DND-41 (cell line): ENCODE results near the gene NUP42.
A peak's percentile ranks its signal among the peaks of the same experiment; 100 is the strongest.

ENCODE experiments used
- ATAC-seq: fragments of 200-7000 bp; cut with Tn5 transposase; 3 replicates; pipeline ENCODE4 v1.9.1; 2021; ENCODE audit warnings: low read depth; ENCODE audit not compliant: insufficient read depth
- DNase-seq: peaks from one replicate; pipeline ENCODE4 v3.0.0-alpha.2; 2020
- H2AFZ ChIP-seq: 2 replicates; pipeline ENCODE4 v1.6.0; 2012; ENCODE audit warnings: low read depth, low read length
- H3K27ac ChIP-seq: 2 replicates; pipeline ENCODE4 v1.5.1; 2012; ENCODE audit warnings: low read length, inconsistent platforms
- H3K27me3 ChIP-seq: fragments of 200-600 bp; sonication (generic); 2 replicates; pipeline ENCODE4 v1.6.0; 2012; ENCODE audit warnings: low read length, mild to moderate bottlenecking, inconsistent platforms; ENCODE audit not compliant: insufficient read depth, poor library complexity
- H3K36me3 ChIP-seq: 2 replicates; pipeline ENCODE4 v1.5.1; 2012; ENCODE audit warnings: low read length, inconsistent platforms; ENCODE audit not compliant: insufficient read depth
- H3K4me1 ChIP-seq: 2 replicates; pipeline ENCODE4 v1.5.1; 2012; ENCODE audit warnings: mild to moderate bottlenecking, low read length; ENCODE audit not compliant: insufficient read depth
- H3K4me2 ChIP-seq: 2 replicates; pipeline ENCODE4 v1.6.0; 2012; ENCODE audit warnings: mild to moderate bottlenecking, moderate library complexity, low read length, inconsistent platforms; ENCODE audit not compliant: insufficient read depth
- H3K4me3 ChIP-seq, 2 experiments: fragments of 200-600 bp in 1 of 2; shearing (Covaris generic) in 1 of 2; 2 replicates each; pipeline ENCODE4 v1.5.1; 2012 to 2016; ENCODE audit warnings: inconsistent platforms in 2 of 2, low read length in 2 of 2, mild to moderate bottlenecking in 2 of 2, low read depth in 1 of 2, moderate library complexity in 1 of 2
- H3K79me2 ChIP-seq: 2 replicates; pipeline ENCODE4 v1.6.0; 2012; ENCODE audit warnings: low read length, inconsistent platforms; ENCODE audit not compliant: insufficient read depth
- H3K9ac ChIP-seq: 2 replicates; pipeline ENCODE4 v1.6.0; 2012; ENCODE audit warnings: low read depth, mild to moderate bottlenecking, inconsistent platforms, low read length, moderate library complexity
- H3K9me3 ChIP-seq: 2 replicates; pipeline ENCODE4 v1.5.1; 2012; ENCODE audit warnings: low read length, moderate library complexity, mild to moderate bottlenecking, inconsistent platforms; ENCODE audit not compliant: insufficient read depth, severe bottlenecking
- H4K20me1 ChIP-seq: 2 replicates; pipeline ENCODE4 v1.6.0; 2012; ENCODE audit warnings: low read length; ENCODE audit not compliant: insufficient read depth
- EZH2 ChIP-seq: IDR thresholded peaks from 3 replicates; pipeline ENCODE4 v1.6.1; 2012; ENCODE audit warnings: borderline replicate concordance, low read depth, mild to moderate bottlenecking, moderate library complexity, low read length, inconsistent platforms; ENCODE audit not compliant: severe bottlenecking
- TF ChIP-seq, protein P1 (sequence below): IDR thresholded peaks from 2 replicates; pipeline ENCODE4 v1.5.1; 2012; ENCODE audit warnings: borderline replicate concordance, low read length, moderate library complexity, mild to moderate bottlenecking; ENCODE audit not compliant: poor library complexity, severe bottlenecking; ENCODE audit errors: extremely low read depth

NUP42 gene, protein sequence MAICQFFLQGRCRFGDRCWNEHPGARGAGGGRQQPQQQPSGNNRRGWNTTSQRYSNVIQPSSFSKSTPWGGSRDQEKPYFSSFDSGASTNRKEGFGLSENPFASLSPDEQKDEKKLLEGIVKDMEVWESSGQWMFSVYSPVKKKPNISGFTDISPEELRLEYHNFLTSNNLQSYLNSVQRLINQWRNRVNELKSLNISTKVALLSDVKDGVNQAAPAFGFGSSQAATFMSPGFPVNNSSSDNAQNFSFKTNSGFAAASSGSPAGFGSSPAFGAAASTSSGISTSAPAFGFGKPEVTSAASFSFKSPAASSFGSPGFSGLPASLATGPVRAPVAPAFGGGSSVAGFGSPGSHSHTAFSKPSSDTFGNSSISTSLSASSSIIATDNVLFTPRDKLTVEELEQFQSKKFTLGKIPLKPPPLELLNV

DNA sequence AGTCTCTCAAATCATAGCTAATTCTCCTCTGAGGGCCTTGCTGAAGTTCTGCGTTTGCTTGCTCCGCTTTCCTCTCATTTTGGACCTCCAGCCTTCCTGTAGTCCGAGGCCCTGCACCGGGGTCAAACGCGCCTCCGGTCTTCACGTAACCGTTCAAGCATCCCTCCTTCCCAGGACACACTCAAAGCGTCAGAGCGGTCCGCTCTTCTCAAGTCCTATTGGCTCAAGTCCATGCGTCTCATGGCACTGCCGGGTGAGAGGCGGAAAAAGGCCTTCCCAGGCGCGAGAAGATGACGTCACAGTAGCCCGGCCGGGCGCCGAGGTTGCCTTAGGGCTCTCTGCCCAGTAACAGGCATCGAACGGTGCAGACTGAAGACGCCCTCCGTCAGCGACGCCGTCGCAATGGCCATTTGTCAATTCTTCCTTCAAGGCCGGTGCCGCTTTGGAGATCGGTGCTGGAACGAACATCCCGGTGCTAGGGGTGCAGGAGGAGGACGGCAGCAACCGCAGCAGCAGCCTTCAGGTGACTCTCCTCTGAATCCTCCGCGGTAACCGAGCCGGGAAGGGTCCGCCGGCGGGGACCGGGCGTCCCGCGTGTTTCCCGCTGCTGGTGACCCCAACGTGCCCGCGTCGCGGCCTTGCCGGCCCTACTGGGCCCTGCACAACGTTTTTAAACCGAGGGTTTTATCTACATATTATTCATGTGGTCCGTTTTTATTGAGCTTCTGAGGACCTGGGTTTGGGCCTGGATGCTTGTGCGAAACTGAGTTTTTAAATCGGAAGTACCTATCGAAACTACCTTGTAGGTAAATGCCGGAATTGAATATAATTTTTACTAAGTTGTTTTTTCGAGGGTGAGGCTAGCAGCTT, at the start of gene NUP42:
Gene NUP42, plus strand, starts transcription at position 365 of the 870 bp plus-strand sequence. Its CDS starts 38 bp downstream, at position 403.
- ATAC-seq (peak; percentile 91), DNase-seq (peak; percentile 96)
- Histone ChIP-seq H4K20me1 (no peaks in the 10 kb centered on the region), H3K4me2 (peak within 1 kb of the TSS; percentile 87), H3K27ac (peak within 1 kb of the TSS; percentile 90), H3K9me3 (no peaks in the 10 kb centered on the region), H3K4me3 (peak within 1 kb of the TSS; percentile 79), H3K79me2 (peaks cover 63% of the 10 kb centered on the region), H3K4me1 (peaks cover 40% of the 10 kb centered on the region), H3K36me3 (peaks cover 20% of the 10 kb centered on the region; the same call in 1 of the 2 replicates), H3K9ac (peak within 1 kb of the TSS; percentile 89), H3K27me3 (no peaks in the 10 kb centered on the region), H2AFZ (peak within 1 kb of the TSS; percentile 95)
- TF ChIP-seq EZH2: no peak
- TF ChIP-seq, protein P1, sequence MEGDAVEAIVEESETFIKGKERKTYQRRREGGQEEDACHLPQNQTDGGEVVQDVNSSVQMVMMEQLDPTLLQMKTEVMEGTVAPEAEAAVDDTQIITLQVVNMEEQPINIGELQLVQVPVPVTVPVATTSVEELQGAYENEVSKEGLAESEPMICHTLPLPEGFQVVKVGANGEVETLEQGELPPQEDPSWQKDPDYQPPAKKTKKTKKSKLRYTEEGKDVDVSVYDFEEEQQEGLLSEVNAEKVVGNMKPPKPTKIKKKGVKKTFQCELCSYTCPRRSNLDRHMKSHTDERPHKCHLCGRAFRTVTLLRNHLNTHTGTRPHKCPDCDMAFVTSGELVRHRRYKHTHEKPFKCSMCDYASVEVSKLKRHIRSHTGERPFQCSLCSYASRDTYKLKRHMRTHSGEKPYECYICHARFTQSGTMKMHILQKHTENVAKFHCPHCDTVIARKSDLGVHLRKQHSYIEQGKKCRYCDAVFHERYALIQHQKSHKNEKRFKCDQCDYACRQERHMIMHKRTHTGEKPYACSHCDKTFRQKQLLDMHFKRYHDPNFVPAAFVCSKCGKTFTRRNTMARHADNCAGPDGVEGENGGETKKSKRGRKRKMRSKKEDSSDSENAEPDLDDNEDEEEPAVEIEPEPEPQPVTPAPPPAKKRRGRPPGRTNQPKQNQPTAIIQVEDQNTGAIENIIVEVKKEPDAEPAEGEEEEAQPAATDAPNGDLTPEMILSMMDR: no peak

DNA sequence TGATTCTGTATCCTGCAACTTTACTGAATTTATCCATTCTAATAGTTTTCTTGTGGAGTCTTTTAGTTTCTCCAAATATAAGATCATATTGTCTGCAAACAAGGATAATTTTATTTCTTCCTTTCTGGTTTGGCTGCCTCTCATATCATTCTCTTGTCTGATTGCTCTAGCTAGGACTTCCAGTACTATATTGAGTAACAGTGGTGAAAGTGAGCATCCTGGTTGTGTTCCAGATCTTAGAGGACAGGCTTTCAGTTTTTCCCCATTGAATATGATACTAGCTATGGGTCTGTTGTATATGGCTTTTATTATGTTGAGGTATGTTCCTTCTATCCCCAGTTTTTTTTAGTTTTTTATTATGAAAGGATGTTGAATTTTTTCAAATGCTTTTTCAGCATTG, 48.1 kb upstream of the NUP42 start:
- Histone ChIP-seq H3K4me3 (no peak overlapping the region), H3K36me3 (peaks cover 7% of the 10 kb centered on the region), H3K4me2 (no peak overlapping the region), H4K20me1 (no peaks in the 10 kb centered on the region), H3K9ac (no peak overlapping the region), H3K9me3 (no peaks in the 10 kb centered on the region), H3K27ac (no peak overlapping the region), H3K4me1 (no peaks in the 10 kb centered on the region), H3K79me2 (no peaks in the 10 kb centered on the region), H3K27me3 (no peaks in the 10 kb centered on the region), H2AFZ (no peak overlapping the region)
- DNase-seq: no peak
- TF ChIP-seq, protein P1: no peak
- TF ChIP-seq EZH2: no peak
- no peak for ATAC-seq

DNA sequence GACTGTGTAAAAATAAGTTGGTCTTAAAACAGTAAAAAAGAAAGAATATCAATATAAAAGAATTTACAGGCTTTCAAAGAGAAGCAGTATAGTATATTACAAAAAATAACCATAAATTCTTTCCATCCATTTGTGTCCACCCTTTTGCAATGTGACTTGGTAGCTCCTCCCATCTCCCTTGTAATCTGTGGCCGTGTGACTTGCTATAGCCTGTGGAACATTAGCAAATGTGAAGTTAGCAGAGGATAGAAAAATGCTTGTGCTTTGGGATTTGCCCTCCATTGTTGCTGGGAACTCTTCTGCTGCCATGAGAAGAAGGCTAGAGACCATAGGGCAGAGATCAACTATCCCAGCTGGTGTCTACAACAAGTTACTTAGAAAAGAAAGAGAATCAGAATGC, 46.1 kb upstream of the NUP42 start:
- no peaks in the 10 kb centered on the region for H3K27me3 ChIP-seq
- no peaks in the 10 kb centered on the region for H3K79me2 ChIP-seq
- no peaks in the 10 kb centered on the region for H3K4me1 ChIP-seq
- H3K9me3 ChIP-seq: no peaks in the 10 kb centered on the region
- no peak overlapping the region for H3K27ac ChIP-seq
- no peak overlapping the region for H3K4me3 ChIP-seq
- TF ChIP-seq, protein P1: no peak
- TF ChIP-seq EZH2: no peak
- no peak overlapping the region for H3K4me2 ChIP-seq
- no peak for ATAC-seq
- no peak overlapping the region for H3K9ac ChIP-seq
- DNase-seq: no peak
- peaks cover 2% of the 10 kb centered on the region; the same call in 1 of the 2 replicates for H3K36me3 ChIP-seq
- H4K20me1 ChIP-seq: no peaks in the 10 kb centered on the region
- no peak overlapping the region for H2AFZ ChIP-seq
